DOHH2 (cell line): Measurements from ENCODE around the gene LAMB1.

Experiments used
- H3F3A ChIP-seq: fragments of 200-600 bp; sonication (generic), shearing (Covaris generic); 2 replicates; pipeline ENCODE4 v1.6.0; 2016; ENCODE audit warnings: antibody characterized with exemption, mild to moderate bottlenecking; ENCODE audit not compliant: control insufficient read depth, insufficient read depth
- H3K27ac ChIP-seq: fragments of 200-600 bp; sonication (generic); 2 replicates; pipeline ENCODE4 v1.5.1; 2014; ENCODE audit warnings: low read depth, mild to moderate bottlenecking, low read length, moderate library complexity
- H3K27me3 ChIP-seq: fragments of 200-600 bp; sonication (generic); 2 replicates; pipeline ENCODE4 v1.6.1; 2014; ENCODE audit warnings: mild to moderate bottlenecking, low read length, mixed read lengths; ENCODE audit not compliant: control insufficient read depth
- H3K36me3 ChIP-seq: fragments of 200-600 bp; sonication (generic); 2 replicates; pipeline ENCODE4 v1.6.1; 2014; ENCODE audit warnings: mild to moderate bottlenecking, low read length, moderate library complexity, mixed read lengths; ENCODE audit not compliant: control insufficient read depth
- H3K4me1 ChIP-seq: fragments of 200-600 bp; sonication (generic); 2 replicates; pipeline ENCODE4 v1.6.1; 2014; ENCODE audit warnings: mild to moderate bottlenecking, low read length, mixed read lengths; ENCODE audit not compliant: control insufficient read depth
- H3K4me2 ChIP-seq: fragments of 200-600 bp; sonication (generic); 2 replicates; pipeline ENCODE4 v1.6.0; 2014; ENCODE audit warnings: mild to moderate bottlenecking, low read length, moderate library complexity
- H3K4me3 ChIP-seq: fragments of 200-600 bp; sonication (generic); 2 replicates; pipeline ENCODE4 v1.5.1; 2014; ENCODE audit warnings: mild to moderate bottlenecking, low read length, mixed read lengths
- H3K79me2 ChIP-seq: fragments of 200-600 bp; sonication (generic); 2 replicates; pipeline ENCODE4 v1.6.1; 2014; ENCODE audit warnings: mild to moderate bottlenecking, low read length, mixed read lengths; ENCODE audit not compliant: control insufficient read depth
- H3K9me2 ChIP-seq: fragments of 200-600 bp; sonication (generic); replicated peaks from 2 replicates; pipeline ENCODE4 v1.6.1; 2014; ENCODE audit warnings: mild to moderate bottlenecking, low read length, mixed read lengths; ENCODE audit not compliant: control insufficient read depth
- H3K9me3 ChIP-seq: fragments of 200-600 bp; sonication (generic); 2 replicates; pipeline ENCODE4 v1.6.1; 2014; ENCODE audit warnings: antibody characterized with exemption, low read length, mixed read lengths; ENCODE audit not compliant: control insufficient read depth, insufficient read depth
- H4K20me1 ChIP-seq: fragments of 200-600 bp; sonication (generic); 2 replicates; pipeline ENCODE4 v1.6.0; 2014; ENCODE audit warnings: low read depth, mild to moderate bottlenecking, antibody characterized with exemption, low read length, moderate library complexity; ENCODE audit not compliant: control insufficient read depth, insufficient read depth
- EZH2phosphoT487 ChIP-seq: fragments of 200-600 bp; sonication (generic); IDR thresholded peaks from 2 replicates; pipeline ENCODE4 v1.6.1; 2017; ENCODE audit warnings: borderline replicate concordance, mild to moderate bottlenecking, antibody characterized with exemption, low read length, moderate library complexity, mixed read lengths
- TF ChIP-seq, protein P1 (sequence below): fragments of 200-600 bp; sonication (generic); IDR thresholded peaks from one replicate; pipeline ENCODE4 v1.5.1; 2014; ENCODE audit warnings: antibody characterized with exemption, mild to moderate bottlenecking, low read depth, low read length; ENCODE audit not compliant: poor library complexity, severe bottlenecking

Gene LAMB1

DNA sequence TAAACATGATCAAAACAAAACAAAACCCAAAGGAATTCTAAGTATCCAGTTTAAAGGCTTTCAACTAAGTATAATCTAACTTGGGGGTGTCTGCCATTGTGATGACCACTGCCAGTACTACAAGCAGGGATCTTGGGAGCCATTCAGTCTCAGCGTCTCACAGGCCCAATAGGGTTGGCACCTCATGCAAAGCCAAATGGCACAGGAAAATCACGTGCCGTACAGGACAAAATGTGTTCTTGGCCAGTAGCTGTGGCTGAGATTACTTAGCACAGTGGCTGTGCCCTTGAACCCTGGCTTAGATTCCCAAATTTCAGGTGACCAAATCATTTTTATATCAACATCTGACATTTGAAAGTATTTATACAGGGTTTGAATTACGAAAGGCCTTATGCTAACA, 62.0 kb downstream of the LAMB1 start:
- H3K36me3 ChIP-seq, result no peaks in the 10 kb centered on the region
- no peak overlapping the region for H3K4me3 ChIP-seq
- H3K4me2 ChIP-seq, result no peak overlapping the region

DNA sequence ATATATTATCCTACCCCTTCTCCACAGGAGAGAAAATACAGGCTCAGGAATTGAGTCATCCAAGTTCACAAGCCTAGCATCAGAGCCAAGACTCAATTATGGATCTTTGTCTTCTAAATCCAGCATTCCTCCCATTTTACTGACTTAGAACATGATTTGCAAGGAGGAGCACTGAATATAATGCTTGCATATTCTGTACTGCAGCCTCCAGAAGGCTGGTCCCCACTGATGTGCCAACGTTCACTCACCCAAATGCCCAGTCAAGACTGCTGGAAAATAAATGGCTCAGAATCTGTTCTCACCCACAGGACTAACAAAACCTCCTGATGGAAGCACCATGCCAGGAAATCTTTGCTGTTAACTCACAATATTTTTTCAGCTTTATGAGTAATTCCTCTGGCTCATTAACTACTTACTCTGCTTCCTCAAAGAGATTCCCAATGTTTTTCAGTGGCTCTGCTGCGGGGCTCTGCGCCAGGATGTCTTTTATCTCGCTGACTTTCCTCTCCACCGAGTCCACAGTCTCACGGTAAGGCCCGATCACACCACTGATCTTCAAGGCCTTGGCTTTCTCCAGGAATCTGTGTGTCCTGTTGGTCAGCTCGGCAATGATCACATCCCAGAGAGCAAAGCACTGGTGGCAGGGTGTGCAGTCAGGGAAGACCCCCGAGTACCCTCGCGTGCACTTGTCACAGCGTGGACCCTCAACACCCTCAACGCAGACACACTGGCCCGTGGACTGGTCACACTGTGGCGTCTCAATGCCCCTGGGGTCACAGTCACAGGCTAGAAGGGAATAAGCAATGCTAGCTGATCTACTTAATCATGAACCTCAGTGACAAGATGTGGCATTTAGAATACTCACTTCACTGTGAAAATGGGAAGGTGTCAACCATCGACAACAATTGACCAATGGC, 63.1 kb downstream of the LAMB1 start:
- no peaks in the 10 kb centered on the region for H3K9me3 ChIP-seq
- H3K36me3 ChIP-seq, result no peaks in the 10 kb centered on the region
- H4K20me1 ChIP-seq, result no peaks in the 10 kb centered on the region
- H3K27ac ChIP-seq, result no peak overlapping the region
- TF ChIP-seq, protein P1, sequence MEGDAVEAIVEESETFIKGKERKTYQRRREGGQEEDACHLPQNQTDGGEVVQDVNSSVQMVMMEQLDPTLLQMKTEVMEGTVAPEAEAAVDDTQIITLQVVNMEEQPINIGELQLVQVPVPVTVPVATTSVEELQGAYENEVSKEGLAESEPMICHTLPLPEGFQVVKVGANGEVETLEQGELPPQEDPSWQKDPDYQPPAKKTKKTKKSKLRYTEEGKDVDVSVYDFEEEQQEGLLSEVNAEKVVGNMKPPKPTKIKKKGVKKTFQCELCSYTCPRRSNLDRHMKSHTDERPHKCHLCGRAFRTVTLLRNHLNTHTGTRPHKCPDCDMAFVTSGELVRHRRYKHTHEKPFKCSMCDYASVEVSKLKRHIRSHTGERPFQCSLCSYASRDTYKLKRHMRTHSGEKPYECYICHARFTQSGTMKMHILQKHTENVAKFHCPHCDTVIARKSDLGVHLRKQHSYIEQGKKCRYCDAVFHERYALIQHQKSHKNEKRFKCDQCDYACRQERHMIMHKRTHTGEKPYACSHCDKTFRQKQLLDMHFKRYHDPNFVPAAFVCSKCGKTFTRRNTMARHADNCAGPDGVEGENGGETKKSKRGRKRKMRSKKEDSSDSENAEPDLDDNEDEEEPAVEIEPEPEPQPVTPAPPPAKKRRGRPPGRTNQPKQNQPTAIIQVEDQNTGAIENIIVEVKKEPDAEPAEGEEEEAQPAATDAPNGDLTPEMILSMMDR, result no peak
- TF ChIP-seq EZH2phosphoT487, result no peak
- H3K27me3 ChIP-seq, result no peaks in the 10 kb centered on the region
- no peak overlapping the region for H3K4me2 ChIP-seq
- no peak overlapping the region for H3K4me3 ChIP-seq
- H3K9me2 ChIP-seq, result no peaks in the 10 kb centered on the region
- no peaks in the 10 kb centered on the region for H3K4me1 ChIP-seq
- no peaks in the 10 kb centered on the region for H3F3A ChIP-seq
- no peaks in the 10 kb centered on the region for H3K79me2 ChIP-seq

More for the DNA sequence above, 62.0 kb downstream of the LAMB1 start:
- H3K9me3 ChIP-seq, result no peaks in the 10 kb centered on the region
- no peaks in the 10 kb centered on the region for H4K20me1 ChIP-seq
- TF ChIP-seq EZH2phosphoT487, result no peak
- TF ChIP-seq, protein P1, result no peak
- no peaks in the 10 kb centered on the region for H3K4me1 ChIP-seq
- H3K27ac ChIP-seq, result no peak overlapping the region
- no peaks in the 10 kb centered on the region for H3K79me2 ChIP-seq
- H3K27me3 ChIP-seq, result no peaks in the 10 kb centered on the region; the same call in 1 of the 2 replicates
- H3F3A ChIP-seq, result no peaks in the 10 kb centered on the region
- H3K9me2 ChIP-seq, result no peaks in the 10 kb centered on the region

GRCh38 chr7:107938456-107939250, 64.3 kb downstream of the LAMB1 start:
- Histone ChIP-seq H3K4me2 (no peak overlapping the region), H3K27ac (no peak overlapping the region), H3K79me2 (no peaks in the 10 kb centered on the region), H3K4me1 (no peaks in the 10 kb centered on the region), H3K27me3 (no peaks in the 10 kb centered on the region), H3K4me3 (no peak overlapping the region), H4K20me1 (no peaks in the 10 kb centered on the region), H3K9me2 (no peaks in the 10 kb centered on the region), H3K36me3 (no peaks in the 10 kb centered on the region), H3F3A (no peaks in the 10 kb centered on the region), H3K9me3 (no peaks in the 10 kb centered on the region)
- TF ChIP-seq, protein P1, result no peak
- no peak for TF ChIP-seq EZH2phosphoT487
